ENCODE results near the gene SNX5. TPM values are rescaled to one million over a fixed set of nuclear protein-coding genes. Genes with fewer than 3 reads are reported as not detected.

The SNX5 gene
- polyA plus RNA-seq, 4 donors, result 67.8 to 295 (median 79.1) TPM

DNA sequence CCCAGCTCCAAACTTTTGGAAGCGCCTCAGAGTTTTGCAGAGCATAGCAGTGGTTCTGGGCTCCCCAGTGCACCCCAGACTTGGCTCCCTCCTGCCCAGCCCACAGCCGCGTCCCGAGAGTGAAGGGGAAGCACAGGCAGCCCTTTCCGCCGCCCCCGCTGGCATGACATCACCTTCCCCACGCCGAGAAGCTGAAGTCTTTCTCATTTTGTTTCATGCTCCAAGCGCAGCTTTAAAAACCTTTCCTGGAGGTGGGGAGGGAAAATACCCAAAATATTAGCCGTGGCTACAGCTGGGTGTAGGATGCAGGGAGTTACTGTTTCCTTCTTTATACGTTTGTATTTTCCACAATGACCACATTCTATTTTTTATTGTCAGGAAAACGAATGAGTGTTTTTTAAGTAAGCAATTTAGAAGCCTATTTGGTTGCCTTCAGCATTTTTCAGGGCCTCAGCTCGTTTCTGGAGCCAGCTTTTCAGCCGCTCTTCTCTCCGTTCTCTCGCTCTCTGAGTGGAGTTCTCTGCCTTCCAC is 72.9 kb downstream of the SNX5 start:
- Histone ChIP-seq H3K4me1 (ENCODE audit: control insufficient read depth in 3 of 3, insufficient read depth in 2 of 3, low read depth in 1 of 3, low read length in 2 of 3) (peaks cover 0 to 8% (median 0%) of the 10 kb centered on the region in 3 donors), H3K27ac (ENCODE audit: low read depth in 1 of 3, low read length in 2 of 3) (peak overlapping the region in 2 of 3 donors; percentile 8 to 76), H3K4me3 (ENCODE audit: low read depth in 1 of 3, low read length in 3 of 3) (peak overlapping the region in 1 of 3 donors; percentile 1), H3K27me3 (ENCODE audit: control insufficient read depth in 3 of 3, insufficient read depth in 3 of 3, low read length in 3 of 3) (no peaks in the 10 kb centered on the region), H3K36me3 (ENCODE audit: control insufficient read depth in 3 of 3, insufficient read depth in 2 of 3, low read depth in 1 of 3, low read length in 3 of 3) (no peaks in the 10 kb centered on the region), H3K9me3 (ENCODE audit: control insufficient read depth in 2 of 2, insufficient read depth in 1 of 2, low read depth in 1 of 2, low read length in 1 of 2) (peaks cover 0 to 4% of the 10 kb centered on the region in 2 donors)
- WGBS, 3 donors, result 38 to 68% (median 63%) methylated on average over 17 of the region's 17 CpGs
- DNase-seq (no peak), FAIRE-seq (no peak)

DNA sequence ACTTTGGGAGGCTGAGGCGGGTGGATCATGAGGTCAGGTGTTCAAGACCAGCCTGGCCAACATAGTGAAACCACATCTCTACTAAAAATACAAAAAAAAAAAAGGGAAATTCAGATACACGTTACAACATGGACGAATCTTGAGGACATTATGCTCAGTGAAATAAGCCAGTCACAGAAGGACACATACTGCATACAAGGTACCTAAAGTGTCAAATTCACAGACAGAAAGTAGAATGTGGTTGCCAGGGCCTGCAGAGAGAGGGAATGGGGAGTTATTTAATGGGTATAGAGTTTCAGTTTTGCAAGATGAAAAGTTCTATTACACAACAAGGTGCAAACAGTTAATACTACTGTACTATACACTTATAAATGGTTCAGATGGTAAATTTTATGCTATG is 75.1 kb downstream of the SNX5 start:
- WGBS, 3 donors, result 80 to 88% (median 86%) methylated on average over 3 of the region's 3 CpGs
- H3K9me3 ChIP-seq (ENCODE audit: control insufficient read depth in 2 of 2, insufficient read depth in 1 of 2, low read depth in 1 of 2, low read length in 1 of 2), result peaks cover 0 to 19% of the 10 kb centered on the region in 2 donors
- no peaks in the 10 kb centered on the region for H3K36me3 ChIP-seq (ENCODE audit: control insufficient read depth in 3 of 3, insufficient read depth in 2 of 3, low read depth in 1 of 3, low read length in 3 of 3)
- no peaks in the 10 kb centered on the region for H3K27me3 ChIP-seq (ENCODE audit: control insufficient read depth in 3 of 3, insufficient read depth in 3 of 3, low read length in 3 of 3)
- DNase-seq (no peak), FAIRE-seq (no peak)
- no peak overlapping the region for H3K27ac ChIP-seq (ENCODE audit: low read depth in 1 of 3, low read length in 2 of 3)
- H3K4me1 ChIP-seq (ENCODE audit: control insufficient read depth in 3 of 3, insufficient read depth in 2 of 3, low read depth in 1 of 3, low read length in 2 of 3), result peaks cover 0 to 8% (median 0%) of the 10 kb centered on the region in 3 donors
- H3K4me3 ChIP-seq (ENCODE audit: low read depth in 1 of 3, low read length in 3 of 3), result no peak overlapping the region

DNA sequence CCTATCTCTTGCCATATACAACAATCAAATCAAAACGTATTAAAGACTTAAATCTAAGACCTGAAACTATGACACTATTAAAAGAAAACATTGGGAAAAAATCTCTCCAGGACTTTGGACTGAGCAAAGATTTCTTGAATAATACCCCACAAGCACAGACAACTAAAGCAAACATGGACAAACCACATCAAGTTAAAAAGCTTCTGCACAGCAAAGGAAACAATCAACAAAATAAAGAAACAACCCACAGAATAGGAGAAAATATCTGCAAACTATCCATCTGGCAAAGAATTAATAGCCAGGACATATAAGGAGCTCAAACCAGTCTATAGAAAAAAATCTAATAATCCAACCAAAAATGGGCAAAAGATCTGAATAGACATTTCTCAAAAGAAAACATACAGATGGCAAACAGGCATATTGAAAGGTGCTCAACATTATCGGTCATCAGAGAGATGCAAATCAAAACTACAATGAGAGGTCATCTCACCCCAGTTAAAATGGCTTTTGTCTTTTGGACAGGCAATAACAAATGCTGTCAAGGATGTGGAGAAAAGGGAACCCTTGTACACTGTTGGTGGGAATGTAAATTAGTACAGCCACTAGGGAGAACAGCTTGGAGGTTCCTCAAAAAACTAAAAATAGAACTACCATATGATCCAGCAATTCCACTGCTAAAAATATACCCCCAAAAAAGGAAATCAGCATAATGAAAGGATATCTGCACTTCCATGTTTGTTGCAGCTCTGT is 76.2 kb downstream of the SNX5 start:
- Histone ChIP-seq H3K4me1 (ENCODE audit: control insufficient read depth in 3 of 3, insufficient read depth in 2 of 3, low read depth in 1 of 3, low read length in 2 of 3) (peaks cover 0 to 8% (median 0%) of the 10 kb centered on the region in 3 donors), H3K36me3 (ENCODE audit: control insufficient read depth in 3 of 3, insufficient read depth in 2 of 3, low read depth in 1 of 3, low read length in 3 of 3) (no peaks in the 10 kb centered on the region), H3K27ac (ENCODE audit: low read depth in 1 of 3, low read length in 2 of 3) (no peak overlapping the region), H3K9me3 (ENCODE audit: control insufficient read depth in 2 of 2, insufficient read depth in 1 of 2, low read depth in 1 of 2, low read length in 1 of 2) (peaks cover 0 to 28% of the 10 kb centered on the region in 2 donors), H3K4me3 (ENCODE audit: low read depth in 1 of 3, low read length in 3 of 3) (no peak overlapping the region), H3K27me3 (ENCODE audit: control insufficient read depth in 3 of 3, insufficient read depth in 3 of 3, low read length in 3 of 3) (no peaks in the 10 kb centered on the region)
- no peak for DNase-seq
- 56 to 64% (median 57%) methylated on average over 2 of the region's 2 CpGs for WGBS, 3 donors
- no peak for FAIRE-seq

Other genes with a start within 250 kb of the SNX5 start
- gene MGME1, start 224 bp upstream of the SNX5 start, polyA plus RNA-seq, result 10 to 100 TPM; 10.5 to 41.5 (median 14.0) TPM
- 10 to 100 TPM in 2 of 4 donors, 1 to 10 TPM in 2; 7.3 to 23.3 (median 10.5) TPM for gene OVOL2, start 89.1 kb upstream of the SNX5 start, polyA plus RNA-seq
- gene KAT14, start 169.1 kb upstream of the SNX5 start, polyA plus RNA-seq, result 10 to 100 TPM; 11.8 to 23.2 (median 14.7) TPM
- 10 to 100 TPM; 17.4 to 28.9 (median 27.4) TPM for gene PET117, start 169.1 kb upstream of the SNX5 start, polyA plus RNA-seq

Data from small intestine (tissue), 7 donors.